Epithelial cell of esophagus (primary cell): ENCODE data around the gene NOTCH1.

Experiments
- DNase-seq: peaks from one replicate; pipeline ENCODE4 v3.0.0; 2010; ENCODE audit warnings: low read depth
- H3K4me3 ChIP-seq: 2 replicates; pipeline ENCODE4 v1.5.1; 2011; ENCODE audit warnings: mild to moderate bottlenecking, low read length, control low read depth
- CTCF ChIP-seq: IDR thresholded peaks from 2 replicates; pipeline ENCODE4 v1.5.1; 2011; ENCODE audit warnings: low read depth, mild to moderate bottlenecking, low read length, control low read depth, inconsistent platforms; ENCODE audit not compliant: insufficient read depth; ENCODE audit errors: missing control alignments

Gene NOTCH1

GRCh38 chr9:136460772-136461325 is 85.0 kb downstream of the NOTCH1 start:
- no peak overlapping the region for H3K4me3 ChIP-seq
- no peak for TF ChIP-seq CTCF
- no peak for DNase-seq

GRCh38 chr9:136459425-136459824 is 86.4 kb downstream of the NOTCH1 start:
- DNase-seq = no peak
- TF ChIP-seq CTCF = no peak
- H3K4me3 ChIP-seq = no peak overlapping the region

GRCh38 chr9:136457326-136457725 is 88.5 kb downstream of the NOTCH1 start:
- no peak for DNase-seq
- H3K4me3 ChIP-seq = no peak overlapping the region
- TF ChIP-seq CTCF = no peak

GRCh38 chr9:136456258-136456657 is 89.6 kb downstream of the NOTCH1 start:
- DNase-seq = no peak
- TF ChIP-seq CTCF = no peak
- no peak overlapping the region for H3K4me3 ChIP-seq

GRCh38 chr9:136455043-136456002 is 90.5 kb downstream of the NOTCH1 start:
- no peak for DNase-seq
- TF ChIP-seq CTCF = no peak
- H3K4me3 ChIP-seq = no peak overlapping the region

- no peak for TF ChIP-seq CTCF
- no peak for DNase-seq
- no peak overlapping the region for H3K4me3 ChIP-seq
Measured at GRCh38 chr9:136454026-136454796, 91.6 kb downstream of the NOTCH1 start.
